Left renal cortex interstitium (tissue), 4 donors: ENCODE measurements around the gene WDR43. TPM values are rescaled to one million over a fixed set of nuclear protein-coding genes. Genes with fewer than 3 reads are reported as not detected.

Experiments used
- DNase-seq, 4 donors: peaks; one replicate each; pipeline ENCODE4 v3.0.0-alpha.2; 2013; ENCODE audit warnings: low read depth in 4 of 4, low spot score in 2 of 4, missing footprints in 1 of 4
- polyA plus RNA-seq, 4 donors: library from polyadenylated mRNA; unstranded; fragments of 120-200 nt; gene quantifications; one replicate each; pipeline ENCODE4 v1.2.1, GENCODE V29; 2013; ENCODE audit not compliant: insufficient read length in 4 of 4

The WDR43 gene
- polyA plus RNA-seq, 4 donors, result 44.0 to 59.2 (median 46.9) TPM

- DNase-seq, result no peak
Observed at GRCh38 chr2:28991021-28991420, 96.6 kb downstream of the WDR43 start.

- DNase-seq, result no peak
Observed at GRCh38 chr2:28991460-28991859, 97.0 kb downstream of the WDR43 start.

- DNase-seq, result no peak
Observed at GRCh38 chr2:28993206-28993960, 98.9 kb downstream of the WDR43 start.

GRCh38 chr2:28994074-28994473 lies 99.6 kb downstream of the WDR43 start:
- no peak for DNase-seq

- DNase-seq, result no peak
Observed at GRCh38 chr2:28994679-28995078, 100.2 kb downstream of the WDR43 start.

- no peak for DNase-seq
Observed at GRCh38 chr2:28995765-28996750, 101.6 kb downstream of the WDR43 start.

GRCh38 chr2:28997237-28997846 lies 102.9 kb downstream of the WDR43 start:
- no peak for DNase-seq

Other genes with a start within 250 kb of the WDR43 start
- gene PPP1CB, start 142.8 kb upstream of the WDR43 start, polyA plus RNA-seq, result 100 to 1,000 TPM; 160 to 205 (median 179) TPM
- 1 to 10 TPM in 3 of 4 donors, under 1 TPM in 1; 0.56 to 5.0 (median 2.3) TPM for gene SPDYA, start 83.8 kb upstream of the WDR43 start, polyA plus RNA-seq
- gene TRMT61B, start 24.4 kb upstream of the WDR43 start, polyA plus RNA-seq, result 10 to 100 TPM; 23.0 to 33.1 (median 27.7) TPM
- gene TOGARAM2, start 86.6 kb downstream of the WDR43 start, polyA plus RNA-seq, result 1 to 10 TPM in 2 of 4 donors, under 1 TPM in 2; 0.62 to 2.0 (median 1.2) TPM
- gene PCARE, start 179.9 kb downstream of the WDR43 start, polyA plus RNA-seq, result under 1 TPM; 0.24 to 0.35 (median 0.32) TPM
- 10 to 100 TPM; 13.8 to 26.2 (median 18.1) TPM for gene CLIP4, start 220.7 kb downstream of the WDR43 start, polyA plus RNA-seq